SH-SY5Y (cell line): ENCODE results near the gene ECE1.

ENCODE experiments used
- GATA2 ChIP-seq: IDR thresholded peaks from 2 replicates; pipeline ENCODE4 v1.6.1; 2011; ENCODE audit warnings: mild to moderate bottlenecking, low read depth, low read length
- GATA3 ChIP-seq: IDR thresholded peaks from 2 replicates; pipeline ENCODE4 v1.6.1; 2011; ENCODE audit warnings: low read depth, mild to moderate bottlenecking, low read length, moderate library complexity

DNA sequence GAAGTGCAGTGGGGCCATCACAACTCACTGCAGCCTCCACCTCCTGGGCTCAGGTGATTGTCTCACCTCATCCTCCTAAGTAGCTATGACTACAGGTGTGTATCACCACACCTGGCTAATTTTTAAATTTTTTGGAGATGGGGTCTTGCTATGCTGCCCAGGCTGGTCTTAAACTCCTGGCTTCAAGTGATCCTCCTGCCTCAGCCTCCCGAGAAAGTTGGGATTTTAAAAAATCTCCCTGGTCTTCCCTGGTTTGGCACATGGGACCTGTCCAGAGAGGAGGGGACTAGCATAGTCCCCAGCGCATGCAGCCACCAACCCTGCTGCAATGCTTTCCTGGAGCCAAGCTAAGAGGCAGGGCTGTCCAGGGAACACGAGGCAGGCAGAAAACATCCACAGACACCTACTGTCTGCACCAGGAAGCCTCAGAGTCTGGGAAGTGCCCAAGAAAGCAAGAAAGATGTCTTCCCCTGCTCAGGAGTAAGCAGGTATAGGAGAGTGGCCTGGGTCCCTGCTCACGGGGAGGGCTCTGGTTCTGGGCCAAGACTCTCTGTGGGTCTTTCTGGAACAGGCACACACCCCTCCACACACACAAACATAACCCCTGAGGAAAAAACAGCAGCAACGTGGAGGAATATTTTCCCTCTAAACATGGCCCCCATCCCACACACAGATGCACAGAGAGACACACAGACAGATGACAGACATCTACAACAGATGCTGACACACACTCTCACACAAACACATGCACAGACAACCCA, 30.8 kb downstream of the ECE1 start:
- TF ChIP-seq GATA3 (no peak), GATA2 (no peak)
